ENCODE measurements around the gene OR13J1. TPM values are rescaled to one million over a fixed set of nuclear protein-coding genes. Genes with fewer than 3 reads are reported as not detected.

Gene OR13J1
- not detected in 2 replicates for total RNA-seq

GRCh38 chr9:35870351-35870923 lies at the start of gene OR13J1:
Gene OR13J1 (minus strand): TSS chr9:35870401. CDS start chr9:35870401, 0 bp downstream.

DNA sequence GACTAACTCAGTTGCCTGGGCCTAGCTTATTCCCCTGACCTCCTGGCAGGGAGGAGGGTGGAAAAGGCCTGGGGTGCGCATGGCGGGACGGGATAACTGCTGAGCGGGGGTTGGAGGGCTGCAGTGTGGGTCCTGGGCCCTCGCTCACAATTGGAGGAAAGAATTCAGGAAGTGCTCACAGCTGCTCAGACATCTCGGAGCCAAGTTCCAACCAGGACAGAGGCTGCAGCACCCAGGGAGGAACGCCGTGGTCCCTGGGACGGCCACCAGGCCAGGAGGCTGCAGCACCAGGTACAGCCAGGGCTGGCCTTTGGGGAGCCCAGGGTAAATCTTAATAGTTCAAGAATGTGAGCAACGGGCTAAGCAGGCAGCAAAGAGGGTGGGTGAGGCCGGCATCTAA lies 39.1 kb upstream of the OR13J1 start, which contains the start of gene SPAAR:
TSS of gene SPAAR (plus strand) at position 217 of the 400 bp plus-strand sequence. CDS start 974 bp downstream, outside the sequence.

GRCh38 chr9:35905912-35906679 lies 35.9 kb upstream of the OR13J1 start, which contains the start of gene HRCT1:
Gene HRCT1 (plus strand): TSS chr9:35906202. CDS start chr9:35906288, 86 bp downstream.

DNA sequence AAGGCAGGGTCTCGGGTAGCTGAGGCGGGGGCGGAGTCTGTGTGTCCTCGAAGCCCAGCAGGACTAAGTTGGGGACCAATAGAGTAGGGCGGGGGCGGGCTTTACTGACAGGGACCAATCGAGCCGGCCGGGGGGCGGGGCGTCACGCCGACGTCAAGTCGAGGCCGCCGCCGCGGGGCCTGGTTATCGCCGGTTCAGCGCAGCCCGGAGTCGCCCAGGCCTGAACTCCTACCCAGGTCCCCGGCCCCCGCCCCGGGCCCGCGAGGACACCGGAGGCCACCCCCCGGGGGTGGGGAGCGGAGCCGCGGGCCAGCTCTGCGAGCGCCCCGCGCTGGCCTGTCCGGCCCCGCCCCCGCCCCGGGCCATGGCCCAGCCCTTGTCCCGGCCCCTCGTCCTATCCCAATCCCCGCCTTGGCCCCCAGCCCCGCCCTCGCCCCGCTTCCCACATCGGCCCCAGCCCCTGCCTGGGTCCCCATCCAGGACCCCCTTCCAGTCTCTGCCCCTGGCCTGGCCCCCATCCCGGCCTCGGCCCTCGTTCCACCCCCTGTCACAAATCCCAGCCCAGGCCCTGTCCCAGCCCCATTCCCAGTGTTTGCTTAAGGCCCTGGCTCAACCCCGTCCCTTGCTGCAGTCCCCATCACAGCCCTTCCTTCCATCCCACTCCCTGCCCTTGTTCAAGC lies 41.0 kb downstream of the OR13J1 start, which contains the start of gene TMEM8B:
TSS of gene TMEM8B (plus strand) at position 145 of the 680 bp plus-strand sequence. CDS start at position 365, 220 bp downstream.

GRCh38 chr9:35828716-35829083 lies 41.5 kb downstream of the OR13J1 start, which contains the start of gene FAM221B:
Gene FAM221B (minus strand): TSS chr9:35828732. CDS start chr9:35826161, 2,571 bp downstream.

Other genes with a start within 250 kb of the OR13J1 start
- gene SIT1, start 219.5 kb downstream of the OR13J1 start, total RNA-seq = not detected in 2 replicates
- 4,407 and 7,542 TPM in 2 replicates for gene RMRP, start 212.4 kb downstream of the OR13J1 start, total RNA-seq
- 8.7 and 13.0 TPM in 2 replicates for gene CCDC107, start 212.1 kb downstream of the OR13J1 start, total RNA-seq
- 5.5 and 6.5 TPM in 2 replicates for gene ARHGEF39, start 205.2 kb downstream of the OR13J1 start, total RNA-seq
- gene CA9, start 196.5 kb downstream of the OR13J1 start, total RNA-seq = 39.5 and 44.6 TPM in 2 replicates
- gene TPM2, start 180.5 kb downstream of the OR13J1 start, total RNA-seq = 256 and 320 TPM in 2 replicates
- 102 and 136 TPM in 2 replicates for gene TLN1, start 138.2 kb downstream of the OR13J1 start, total RNA-seq
- gene CREB3, start 137.7 kb downstream of the OR13J1 start, total RNA-seq = 41.8 and 47.8 TPM in 2 replicates
- 22.4 and 23.6 TPM in 2 replicates for gene GBA2, start 121.2 kb downstream of the OR13J1 start, total RNA-seq
- gene RGP1, start 121.1 kb downstream of the OR13J1 start, total RNA-seq = 14.4 and 17.4 TPM in 2 replicates
- gene MSMP, start 116.1 kb downstream of the OR13J1 start, total RNA-seq = not detected in 2 replicates
- 4.0 and 12.5 TPM in 2 replicates for gene NPR2, start 78.8 kb downstream of the OR13J1 start, total RNA-seq
- gene SPAG8, start 58.1 kb downstream of the OR13J1 start, total RNA-seq = not detected in 2 replicates
- gene HINT2, start 55.4 kb downstream of the OR13J1 start, total RNA-seq = 19.9 and 24.8 TPM in 2 replicates
- gene FAM221B, start 41.7 kb downstream of the OR13J1 start, total RNA-seq = not detected in 2 replicates
- gene TMEM8B, start 41.2 kb downstream of the OR13J1 start, total RNA-seq = 4.5 and 5.7 TPM in 2 replicates
- 1.1 TPM in 1 of 2 replicates, not detected in the other for gene HRCT1, start 35.8 kb upstream of the OR13J1 start, total RNA-seq
- 0.21 TPM in 1 of 2 replicates, not detected in the other for gene SPAAR, start 39.1 kb upstream of the OR13J1 start, total RNA-seq
- not detected in 2 replicates for gene OR2S2, start 87.8 kb upstream of the OR13J1 start, total RNA-seq
- 2.8 and 3.0 TPM in 2 replicates for gene RECK, start 166.5 kb upstream of the OR13J1 start, total RNA-seq